K562 (cell line): Measurements from ENCODE around the gene HMGN2. TPM values are rescaled to one million over a fixed set of nuclear protein-coding genes. Genes with fewer than 3 reads are reported as not detected.
A peak's percentile ranks its signal among the peaks of the same experiment; 100 is the strongest.

Source experiments
- ATAC-seq: fragments of 200-7000 bp; cut with Tn5 transposase; 3 replicates; pipeline ENCODE4 v1.9.1; 2020; ENCODE audit warnings: moderate library complexity
- BruUV-seq: library from RNA; stranded (reverse); fragments of 400-500 nt; replicated peaks from 2 replicates; lab custom pipeline; 2021; lab: Mats Ljungman, UMichigan
- CTCF ChIA-PET: fragments of 300-600 bp; formaldehyde crosslinking; extraction: SDS; loops from one replicate; lab custom pipeline; 2021; ENCODE audit warnings: low intra/inter-chr PET ratio; lab: Yijun Ruan, JAX
- POLR2A ChIA-PET: fragments of 300-600, 350-650 bp; sonication (Branson Sonifier 250); formaldehyde crosslinking; extraction: SDS; loops from one replicate; lab custom pipeline; 2021; ENCODE audit warnings: antibody characterized with exemption, inconsistent platforms; lab: Yijun Ruan, JAX
- DNase-seq, 4 experiments: peaks; one replicate each; pipeline versions ENCODE4 v3.0.0 to v3.0.0-alpha.2; 2011 to 2018; ENCODE audit warnings: low spot score in 3 of 4, mixed read lengths in 3 of 4; ENCODE audit errors: extremely low read depth in 1 of 4
- FAIRE-seq: peaks from 2 replicates; lab custom pipeline; 2011; peaks lifted over from hg19 to GRCh38; lab: Jason Lieb, UNC
- H2AFZ ChIP-seq: 2 replicates; pipeline ENCODE4 v1.6.0; 2011; ENCODE audit warnings: low read depth, low read length, control low read depth, inconsistent platforms
- H3K27ac ChIP-seq: fragments of 200-600 bp; 3 replicates; pipeline ENCODE4 v1.8.0; 2011; ENCODE audit warnings: low read depth, mild to moderate bottlenecking, control low read depth, inconsistent platforms, low read length, moderate library complexity, mixed read lengths; ENCODE audit errors: extremely low read depth
- H3K27me3 ChIP-seq, 2 experiments: fragments of 300-600 bp in 1 of 2; 2 replicates in 1 of 2; 3 replicates in 1 of 2; pipeline versions ENCODE4 v1.6.0 to v1.8.0; 2011; ENCODE audit warnings: inconsistent platforms in 2 of 2, low read length in 2 of 2, mild to moderate bottlenecking in 1 of 2, mixed read lengths in 1 of 2, moderate library complexity in 1 of 2; ENCODE audit not compliant: control insufficient read depth in 2 of 2, insufficient read depth in 2 of 2
- H3K36me3 ChIP-seq: fragments of 300-600 bp; 3 replicates; pipeline ENCODE4 v1.8.0; 2011; ENCODE audit warnings: mild to moderate bottlenecking, low read length, inconsistent platforms; ENCODE audit not compliant: control insufficient read depth, insufficient read depth
- H3K4me1 ChIP-seq, 2 experiments: fragments of 200-600 bp in 1 of 2; replicated peaks in 1 of 2; 2 replicates in 1 of 2; 3 replicates in 1 of 2; pipeline versions ENCODE4 v1.5.1 to v1.8.0; 2011; ENCODE audit warnings: inconsistent platforms in 2 of 2, low read length in 2 of 2, mild to moderate bottlenecking in 1 of 2, mixed read lengths in 1 of 2, moderate library complexity in 1 of 2; ENCODE audit not compliant: control insufficient read depth in 2 of 2, insufficient read depth in 2 of 2
- H3K4me2 ChIP-seq: 2 replicates; pipeline ENCODE4 v1.6.1; 2011; ENCODE audit warnings: low read length, control low read depth, inconsistent platforms, mixed read lengths; ENCODE audit not compliant: insufficient read depth
- H3K4me3 ChIP-seq: fragments of 200-600 bp; sonication (generic), shearing (Covaris generic); 2 replicates; pipeline ENCODE4 v1.5.1; 2016; ENCODE audit warnings: control low read depth, inconsistent platforms
- H3K79me2 ChIP-seq: fragments of 200-600 bp; 3 replicates; pipeline ENCODE4 v1.8.0; 2011; ENCODE audit warnings: low read length, inconsistent platforms; ENCODE audit not compliant: control insufficient read depth, insufficient read depth
- H3K9ac ChIP-seq, 2 experiments: 2 replicates each; pipeline versions ENCODE4 v1.6.0 to v1.6.1; 2011; ENCODE audit warnings: low read depth in 2 of 2, low read length in 2 of 2, control low read depth in 1 of 2, inconsistent platforms in 1 of 2, mild to moderate bottlenecking in 1 of 2, mixed read lengths in 1 of 2; ENCODE audit not compliant: insufficient read depth in 1 of 2
- H3K9me1 ChIP-seq: one replicate; pipeline ENCODE4 v1.6.0; 2011; ENCODE audit warnings: inconsistent platforms, mild to moderate bottlenecking, low read length, moderate library complexity; ENCODE audit not compliant: control insufficient read depth, insufficient read depth
- H3K9me3 ChIP-seq: replicated peaks from 2 replicates; pipeline ENCODE4 v1.5.1; 2011; ENCODE audit warnings: low read depth, low read length, inconsistent platforms; ENCODE audit not compliant: control insufficient read depth, insufficient read depth
- H4K20me1 ChIP-seq: replicated peaks from 2 replicates; pipeline ENCODE4 v1.6.1; 2011; ENCODE audit warnings: low read length, inconsistent platforms, mixed read lengths; ENCODE audit not compliant: control insufficient read depth, insufficient read depth
- BDP1 ChIP-seq: IDR thresholded peaks from 3 replicates; pipeline ENCODE4 v1.6.1; 2011; ENCODE audit not compliant: insufficient read length, insufficient read depth
- HDAC6 ChIP-seq: IDR thresholded peaks from 2 replicates; pipeline ENCODE4 v1.6.1; 2012; ENCODE audit warnings: low read depth, mild to moderate bottlenecking, control low read depth, inconsistent platforms, low read length, moderate library complexity
- RBFOX2 ChIP-seq: fragments of 200-400 bp; formaldehyde crosslinking; IDR thresholded peaks from 2 replicates; pipeline ENCODE4 v1.6.1; 2017; ENCODE audit warnings: low read depth, mild to moderate bottlenecking, low read length, moderate library complexity
- SOX6 ChIP-seq: fragments of 450-650 bp; IDR thresholded peaks from 2 replicates; pipeline ENCODE4 v1.6.1; 2014; ENCODE audit warnings: mild to moderate bottlenecking
- ZNF316 ChIP-seq: fragments of 450-650 bp; IDR thresholded peaks from 2 replicates; pipeline ENCODE4 v1.6.1; 2016
- WGBS: fragments of 100-300 bp; shearing (Covaris generic); methylation state at CpG from one replicate; pipeline ENCODE4 v1.1.6; 2016; ENCODE audit warnings: low coverage, mixed read lengths; ENCODE audit not compliant: insufficient coverage; ENCODE audit errors: missing lambda C conversion rate; 5-methylcytosine and 5-hydroxymethylcytosine counted together
- in situ Hi-C: fragments of 300-500 bp; cut with MboI; formaldehyde crosslinking; loops from 4 replicates; pipeline ENCODE4 v1.15.0; 2018; ENCODE audit warnings: inconsistent platforms, mixed read lengths
- intact Hi-C: fragments of 100-400 bp; cut with micrococcal nuclease; formaldehyde crosslinking; loops from 2 replicates; pipeline ENCODE4 v1.14.2; 2022
- polyA plus RNA-seq, 8 experiments: library from polyadenylated mRNA; depleted of rRNA in 4 of 8; stranded (reverse) in 5 of 8; unstranded in 3 of 8; fragments of >200 nt; fragmentation: Nextera tagmentation in 2 of 8; fragmentation: Illumina TruSeq in 1 of 8; extraction: Ambion mirVana in 2 of 8; extraction: Trizol in 1 of 8; gene quantifications; 2 replicates each; pipeline versions ENCODE4 v1.2.1 to v1.2.3, GENCODE V29; 2011 to 2014; ENCODE audit warnings: inconsistent platforms in 1 of 8, missing spikeins in 1 of 8
- total RNA-seq, 7 experiments: library from RNA; depleted of rRNA in 6 of 7; stranded (reverse); fragments of >200 nt in 6 of 7; fragmentation: Illumina TruSeq in 2 of 7; extraction: Trizol in 2 of 7; gene quantifications; 2 replicates each; pipeline versions ENCODE4 v1.2.1 to v1.2.3, GENCODE V29; 2011 to 2021; ENCODE audit warnings: low replicate concordance in 1 of 7
- TF ChIP-seq, protein P1 (sequence below): fragments of 250-450 bp; sonication (Bioruptor Pico); IDR thresholded peaks from 2 replicates; pipeline ENCODE4 v1.4.0; 2020; ENCODE audit warnings: mild to moderate bottlenecking, moderate library complexity
- TF ChIP-seq, protein P2 (sequence below): sonication (generic); formaldehyde crosslinking; IDR thresholded peaks from 2 replicates; pipeline ENCODE4 v1.8.1; 2023; ENCODE audit warnings: missing genetic modification reagents, mild to moderate bottlenecking, borderline replicate concordance

HMGN2 gene
- total and polyA plus RNA-seq, 9 of the 15 experiments (the other 6 are each of a cell fraction or from before 2014, with no cell fraction given), result 370 to 1,354 (median 965) TPM

DNA sequence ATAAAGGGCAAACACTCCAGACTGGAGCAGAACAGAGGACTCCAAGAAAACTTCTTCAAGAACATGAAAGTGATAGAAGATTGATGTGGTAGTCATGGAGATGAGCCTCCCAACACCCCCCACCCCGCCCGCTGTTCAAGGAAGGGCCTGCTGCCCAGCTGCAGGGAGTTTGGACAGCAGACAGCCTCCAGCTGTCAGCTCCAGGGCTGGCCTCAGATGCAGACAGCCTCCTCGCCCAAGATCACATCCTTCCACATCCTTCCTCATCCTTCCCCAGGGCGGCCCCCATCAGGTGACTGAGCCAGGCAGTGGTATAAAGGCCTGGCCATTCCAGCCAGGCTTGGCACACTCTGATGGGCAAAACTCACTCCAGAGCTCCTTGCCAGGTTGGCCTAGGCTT, 24.6 kb downstream of the HMGN2 start:
- H3K4me3 ChIP-seq, result no peak overlapping the region
- no peaks in the 10 kb centered on the region for H3K9me1 ChIP-seq
- H3K79me2 ChIP-seq, result peaks cover 18% of the 10 kb centered on the region
- DNase-seq (no peak), FAIRE-seq (no peak), ATAC-seq (no peak)
- no peak overlapping the region for H2AFZ ChIP-seq
- no peak for TF ChIP-seq RBFOX2
- POLR2A ChIA-PET, result interaction anchor here (0.6 to 1.5 kb wide), 3 partner anchors 10 to 358 kb away, joined by 3 to 8 read pairs (median 3); no protein-coding TSS in a partner anchor
- intact Hi-C loops, result no loop called here
- no peak overlapping the region for H3K27ac ChIP-seq
- H3K9me3 ChIP-seq, result no peaks in the 10 kb centered on the region
- H3K4me1 ChIP-seq, result peaks cover 7 to 31% of the 10 kb centered on the region in 2 experiments; a peak in 4 of 5 replicates
- 57% methylated on average over 4 of the region's 4 CpGs for WGBS
- in situ Hi-C loops, result no loop called here
- no peaks in the 10 kb centered on the region for H4K20me1 ChIP-seq
- no peak overlapping the region for H3K4me2 ChIP-seq
- H3K27me3 ChIP-seq, result no peaks in the 10 kb centered on the region
- BruUV-seq, result no TSS peak
- CTCF ChIA-PET, result no interaction called here
- H3K9ac ChIP-seq, result peak overlapping the region in 1 of 2 experiments; percentile 46; a peak in 2 of 4 replicates
- no peaks in the 10 kb centered on the region for H3K36me3 ChIP-seq

DNA sequence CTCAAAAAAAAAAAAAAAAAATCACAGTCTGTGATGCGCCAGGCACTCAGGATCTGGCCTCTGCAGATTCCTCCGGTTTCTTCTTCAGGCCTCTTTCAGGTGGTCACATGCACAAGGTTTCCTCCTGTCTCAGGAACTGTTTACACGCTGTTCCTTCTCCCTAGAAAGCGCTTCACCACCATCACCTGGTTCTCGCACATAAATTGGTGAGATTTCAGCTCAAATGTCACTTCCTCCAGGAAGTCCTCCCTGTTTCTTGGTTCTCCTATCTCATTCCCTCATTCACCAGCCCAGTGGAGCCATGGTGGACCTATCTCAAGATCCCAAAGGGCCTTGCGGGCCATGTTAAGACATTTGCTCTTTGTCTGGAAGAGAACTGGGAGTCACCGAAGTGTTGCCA, 26.7 kb downstream of the HMGN2 start:
- no peak for ATAC-seq
- H3K9ac ChIP-seq, result no peak overlapping the region; a peak in 1 of 4 replicates
- no peaks in the 10 kb centered on the region for H3K9me1 ChIP-seq
- H3K4me3 ChIP-seq, result no peak overlapping the region
- 56% methylated on average over 7 of the region's 7 CpGs for WGBS
- CTCF ChIA-PET, result interaction anchor here (0.6 kb wide), 1 partner anchor 499 kb away, joined by 3 read pairs; no protein-coding TSS in a partner anchor
- H4K20me1 ChIP-seq, result no peaks in the 10 kb centered on the region
- H3K4me2 ChIP-seq, result no peak overlapping the region
- H3K4me1 ChIP-seq, result peaks cover 13 to 34% of the 10 kb centered on the region in 2 experiments
- in situ Hi-C loops (no loop called here), intact Hi-C loops (no loop called here)
- FAIRE-seq, result peak; percentile 42
- H3K36me3 ChIP-seq, result no peaks in the 10 kb centered on the region
- no peak for DNase-seq
- H3K9me3 ChIP-seq, result no peaks in the 10 kb centered on the region
- POLR2A ChIA-PET, result interaction anchor here (1.0 to 1.3 kb wide), 3 partner anchors 9 to 29 kb away, joined by 3 to 7 read pairs (median 5); no protein-coding TSS in a partner anchor
- no peak overlapping the region for H2AFZ ChIP-seq
- no peaks in the 10 kb centered on the region for H3K27me3 ChIP-seq
- peaks cover 23% of the 10 kb centered on the region for H3K79me2 ChIP-seq
- BruUV-seq, result no TSS peak
- no peak overlapping the region for H3K27ac ChIP-seq
- TF ChIP-seq, protein P1, sequence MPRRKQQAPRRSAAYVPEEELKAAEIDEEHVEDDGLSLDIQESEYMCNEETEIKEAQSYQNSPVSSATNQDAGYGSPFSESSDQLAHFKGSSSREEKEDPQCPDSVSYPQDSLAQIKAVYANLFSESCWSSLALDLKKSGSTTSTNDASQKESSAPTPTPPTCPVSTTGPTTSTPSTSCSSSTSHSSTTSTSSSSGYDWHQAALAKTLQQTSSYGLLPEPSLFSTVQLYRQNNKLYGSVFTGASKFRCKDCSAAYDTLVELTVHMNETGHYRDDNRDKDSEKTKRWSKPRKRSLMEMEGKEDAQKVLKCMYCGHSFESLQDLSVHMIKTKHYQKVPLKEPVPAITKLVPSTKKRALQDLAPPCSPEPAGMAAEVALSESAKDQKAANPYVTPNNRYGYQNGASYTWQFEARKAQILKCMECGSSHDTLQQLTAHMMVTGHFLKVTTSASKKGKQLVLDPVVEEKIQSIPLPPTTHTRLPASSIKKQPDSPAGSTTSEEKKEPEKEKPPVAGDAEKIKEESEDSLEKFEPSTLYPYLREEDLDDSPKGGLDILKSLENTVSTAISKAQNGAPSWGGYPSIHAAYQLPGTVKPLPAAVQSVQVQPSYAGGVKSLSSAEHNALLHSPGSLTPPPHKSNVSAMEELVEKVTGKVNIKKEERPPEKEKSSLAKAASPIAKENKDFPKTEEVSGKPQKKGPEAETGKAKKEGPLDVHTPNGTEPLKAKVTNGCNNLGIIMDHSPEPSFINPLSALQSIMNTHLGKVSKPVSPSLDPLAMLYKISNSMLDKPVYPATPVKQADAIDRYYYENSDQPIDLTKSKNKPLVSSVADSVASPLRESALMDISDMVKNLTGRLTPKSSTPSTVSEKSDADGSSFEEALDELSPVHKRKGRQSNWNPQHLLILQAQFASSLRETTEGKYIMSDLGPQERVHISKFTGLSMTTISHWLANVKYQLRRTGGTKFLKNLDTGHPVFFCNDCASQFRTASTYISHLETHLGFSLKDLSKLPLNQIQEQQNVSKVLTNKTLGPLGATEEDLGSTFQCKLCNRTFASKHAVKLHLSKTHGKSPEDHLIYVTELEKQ (CRISPR knock-in tag), result no peak
- TF ChIP-seq, protein P2, sequence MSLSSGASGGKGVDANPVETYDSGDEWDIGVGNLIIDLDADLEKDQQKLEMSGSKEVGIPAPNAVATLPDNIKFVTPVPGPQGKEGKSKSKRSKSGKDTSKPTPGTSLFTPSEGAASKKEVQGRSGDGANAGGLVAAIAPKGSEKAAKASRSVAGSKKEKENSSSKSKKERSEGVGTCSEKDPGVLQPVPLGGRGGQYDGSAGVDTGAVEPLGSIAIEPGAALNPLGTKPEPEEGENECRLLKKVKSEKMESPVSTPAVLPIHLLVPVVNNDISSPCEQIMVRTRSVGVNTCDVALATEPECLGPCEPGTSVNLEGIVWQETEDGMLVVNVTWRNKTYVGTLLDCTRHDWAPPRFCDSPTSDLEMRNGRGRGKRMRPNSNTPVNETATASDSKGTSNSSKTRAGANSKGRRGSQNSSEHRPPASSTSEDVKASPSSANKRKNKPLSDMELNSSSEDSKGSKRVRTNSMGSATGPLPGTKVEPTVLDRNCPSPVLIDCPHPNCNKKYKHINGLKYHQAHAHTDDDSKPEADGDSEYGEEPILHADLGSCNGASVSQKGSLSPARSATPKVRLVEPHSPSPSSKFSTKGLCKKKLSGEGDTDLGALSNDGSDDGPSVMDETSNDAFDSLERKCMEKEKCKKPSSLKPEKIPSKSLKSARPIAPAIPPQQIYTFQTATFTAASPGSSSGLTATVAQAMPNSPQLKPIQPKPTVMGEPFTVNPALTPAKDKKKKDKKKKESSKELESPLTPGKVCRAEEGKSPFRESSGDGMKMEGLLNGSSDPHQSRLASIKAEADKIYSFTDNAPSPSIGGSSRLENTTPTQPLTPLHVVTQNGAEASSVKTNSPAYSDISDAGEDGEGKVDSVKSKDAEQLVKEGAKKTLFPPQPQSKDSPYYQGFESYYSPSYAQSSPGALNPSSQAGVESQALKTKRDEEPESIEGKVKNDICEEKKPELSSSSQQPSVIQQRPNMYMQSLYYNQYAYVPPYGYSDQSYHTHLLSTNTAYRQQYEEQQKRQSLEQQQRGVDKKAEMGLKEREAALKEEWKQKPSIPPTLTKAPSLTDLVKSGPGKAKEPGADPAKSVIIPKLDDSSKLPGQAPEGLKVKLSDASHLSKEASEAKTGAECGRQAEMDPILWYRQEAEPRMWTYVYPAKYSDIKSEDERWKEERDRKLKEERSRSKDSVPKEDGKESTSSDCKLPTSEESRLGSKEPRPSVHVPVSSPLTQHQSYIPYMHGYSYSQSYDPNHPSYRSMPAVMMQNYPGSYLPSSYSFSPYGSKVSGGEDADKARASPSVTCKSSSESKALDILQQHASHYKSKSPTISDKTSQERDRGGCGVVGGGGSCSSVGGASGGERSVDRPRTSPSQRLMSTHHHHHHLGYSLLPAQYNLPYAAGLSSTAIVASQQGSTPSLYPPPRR (CRISPR knock-in tag), result no peak
- TF ChIP-seq HDAC6 (no peak), BDP1 (no peak), ZNF316 (no peak), SOX6 (no peak)
